H9 (cell line): ENCODE data around the gene HOATZ. TPM values are rescaled to one million over a fixed set of nuclear protein-coding genes. Genes with fewer than 3 reads are reported as not detected.

Source experiments
- DNase-seq: peaks from one replicate; pipeline ENCODE4 v3.0.0-alpha.2; 2017
- H2AFZ ChIP-seq: one replicate; pipeline ENCODE4 v1.6.1; 2013; ENCODE audit warnings: mild to moderate bottlenecking, low read length, control low read depth, moderate library complexity
- H2AK5ac ChIP-seq: 2 replicates; pipeline ENCODE4 v1.6.1; 2013; ENCODE audit warnings: low read length, control low read depth, mixed read lengths; ENCODE audit not compliant: insufficient read length
- H2BK120ac ChIP-seq: one replicate; pipeline ENCODE4 v1.6.1; 2013; ENCODE audit warnings: low read depth, mild to moderate bottlenecking, low read length, control low read depth, inconsistent platforms; ENCODE audit not compliant: poor library complexity, severe bottlenecking
- H2BK12ac ChIP-seq: 2 replicates; pipeline ENCODE4 v1.6.1; 2013; ENCODE audit warnings: low read length, control low read depth, mixed read lengths, low read depth; ENCODE audit not compliant: insufficient read length
- H2BK15ac ChIP-seq: 2 replicates; pipeline ENCODE4 v1.6.1; 2013; ENCODE audit warnings: low read depth, low read length, control low read depth
- H2BK20ac ChIP-seq: one replicate; pipeline ENCODE4 v1.6.1; 2013; ENCODE audit warnings: low read depth, mild to moderate bottlenecking, low read length, control low read depth, inconsistent platforms; ENCODE audit not compliant: poor library complexity, severe bottlenecking
- H2BK5ac ChIP-seq: 2 replicates; pipeline ENCODE4 v1.6.1; 2013; ENCODE audit warnings: low read length, control low read depth, mixed read lengths; ENCODE audit not compliant: insufficient read length
- H3K14ac ChIP-seq: 2 replicates; pipeline ENCODE4 v1.6.1; 2013; ENCODE audit warnings: low read length, control low read depth; ENCODE audit not compliant: insufficient read depth
- H3K18ac ChIP-seq: 2 replicates; pipeline ENCODE4 v1.6.1; 2013; ENCODE audit warnings: low read depth, mild to moderate bottlenecking, mixed read lengths, low read length, control low read depth; ENCODE audit not compliant: insufficient read length
- H3K23ac ChIP-seq: 2 replicates; pipeline ENCODE4 v1.6.1; 2013; ENCODE audit warnings: low read length, control low read depth, mixed read lengths, low read depth; ENCODE audit not compliant: insufficient read length
- H3K23me2 ChIP-seq: 2 replicates; pipeline ENCODE4 v1.6.1; 2013; ENCODE audit warnings: low read depth, mild to moderate bottlenecking, mixed read lengths, low read length, control low read depth; ENCODE audit not compliant: insufficient read length, poor library complexity, severe bottlenecking
- H3K27ac ChIP-seq: 2 replicates; pipeline ENCODE4 v1.5.1; 2013; ENCODE audit warnings: low read length, control low read depth, mixed read lengths, low read depth; ENCODE audit not compliant: insufficient read length
- H3K27me3 ChIP-seq: 2 replicates; pipeline ENCODE4 v1.6.1; 2013; ENCODE audit warnings: low read length, control low read depth, inconsistent platforms; ENCODE audit not compliant: insufficient read depth
- H3K4ac ChIP-seq: 2 replicates; pipeline ENCODE4 v1.6.1; 2013; ENCODE audit warnings: low read depth, mild to moderate bottlenecking, control low read depth, inconsistent platforms, low read length, moderate library complexity
- H3K4me1 ChIP-seq: 2 replicates; pipeline ENCODE4 v1.6.1; 2013; ENCODE audit warnings: low read length, control low read depth, inconsistent platforms; ENCODE audit not compliant: insufficient read depth
- H3K4me2 ChIP-seq: 2 replicates; pipeline ENCODE4 v1.6.1; 2013; ENCODE audit warnings: low read length, control low read depth, mixed read lengths; ENCODE audit not compliant: insufficient read length, insufficient read depth
- H3K56ac ChIP-seq: 2 replicates; pipeline ENCODE4 v1.6.1; 2013; ENCODE audit warnings: low read depth, mild to moderate bottlenecking, mixed read lengths, low read length, control low read depth; ENCODE audit not compliant: insufficient read length
- H3K79me1 ChIP-seq: 2 replicates; pipeline ENCODE4 v1.6.1; 2013; ENCODE audit warnings: low read depth, mild to moderate bottlenecking, moderate library complexity, low read length, control low read depth, inconsistent platforms; ENCODE audit not compliant: insufficient read depth, poor library complexity, severe bottlenecking
- H3K79me2 ChIP-seq: 2 replicates; pipeline ENCODE4 v1.6.1; 2013; ENCODE audit warnings: low read length, control low read depth, inconsistent platforms; ENCODE audit not compliant: insufficient read depth
- H3K9ac ChIP-seq: 2 replicates; pipeline ENCODE4 v1.6.1; 2013; ENCODE audit warnings: low read length, control low read depth, mixed read lengths; ENCODE audit not compliant: insufficient read length; ENCODE audit errors: extremely low read depth
- H3K9me3 ChIP-seq: one replicate; pipeline ENCODE4 v1.6.1; 2013; ENCODE audit warnings: low read depth, low read length, inconsistent platforms; ENCODE audit not compliant: control insufficient read depth
- H3T11ph ChIP-seq: one replicate; pipeline ENCODE4 v1.6.1; 2013; ENCODE audit warnings: mild to moderate bottlenecking, low read length, control low read depth, inconsistent platforms
- H4K20me1 ChIP-seq: one replicate; pipeline ENCODE4 v1.6.1; 2013; ENCODE audit not compliant: control insufficient read depth, insufficient read length, insufficient read depth
- H4K5ac ChIP-seq: 2 replicates; pipeline ENCODE4 v1.6.1; 2013; ENCODE audit warnings: low read depth, mild to moderate bottlenecking, mixed read lengths, low read length, control low read depth; ENCODE audit not compliant: insufficient read length
- H4K8ac ChIP-seq: replicated peaks from 2 replicates; pipeline ENCODE4 v1.6.1; 2013; ENCODE audit warnings: low read length, control low read depth, mixed read lengths, low read depth; ENCODE audit not compliant: insufficient read length
- H4K91ac ChIP-seq: 2 replicates; pipeline ENCODE4 v1.6.1; 2013; ENCODE audit warnings: low read depth, mild to moderate bottlenecking, moderate library complexity, mixed read lengths, low read length, control low read depth; ENCODE audit not compliant: insufficient read length
- H3K27ac Mint-ChIP-seq, 3 experiments: 2 replicates in 2 of 3; 3 replicates in 1 of 3; pipeline ENCODE4 v1.8.0; 2020 to 2021; ENCODE audit warnings: mixed read lengths in 3 of 3, mild to moderate bottlenecking in 1 of 3, moderate library complexity in 1 of 3
- H3K27me3 Mint-ChIP-seq: 2 replicates; pipeline ENCODE4 v1.8.0; 2021; ENCODE audit warnings: low read depth, mild to moderate bottlenecking, moderate library complexity, mixed read lengths
- H3K36me3 Mint-ChIP-seq, 3 experiments: 2 replicates in 2 of 3; 3 replicates in 1 of 3; pipeline ENCODE4 v1.8.0; 2020 to 2021; ENCODE audit warnings: low read depth in 3 of 3, mixed read lengths in 3 of 3; ENCODE audit not compliant: insufficient read depth in 1 of 3
- H3K4me1 Mint-ChIP-seq, 2 experiments: 2 replicates each; pipeline ENCODE4 v1.8.0; 2020; ENCODE audit warnings: mixed read lengths in 2 of 2
- H3K4me3 Mint-ChIP-seq, 2 experiments: 2 replicates in 1 of 2; 3 replicates in 1 of 2; pipeline ENCODE4 v1.8.0; 2020 to 2021; ENCODE audit warnings: mild to moderate bottlenecking in 2 of 2, mixed read lengths in 2 of 2, moderate library complexity in 1 of 2
- H3K9me3 Mint-ChIP-seq, 2 experiments: 2 replicates in 1 of 2; 3 replicates in 1 of 2; pipeline ENCODE4 v1.8.0; 2020; ENCODE audit warnings: mild to moderate bottlenecking in 2 of 2, mixed read lengths in 2 of 2, moderate library complexity in 1 of 2
- CTCF ChIP-seq: fragments of 200-600 bp; sonication (generic); conservative IDR thresholded peaks from 3 replicates; pipeline ENCODE4 v1.8.0; 2021; ENCODE audit warnings: antibody characterized with exemption, mild to moderate bottlenecking
- total RNA-seq: library from RNA; stranded (reverse); gene quantifications from 2 replicates; pipeline ENCODE4 v1.2.1, GENCODE V29; 2021

Gene HOATZ
- total RNA-seq, 1 experiment from 2014 or later: not detected

- H3K27ac Mint-ChIP-seq: no peak overlapping the region
- H4K8ac ChIP-seq: no peak overlapping the region
- no peaks in the 10 kb centered on the region for H3K4me1 ChIP-seq
- no peak overlapping the region for H3K27ac ChIP-seq
- H3K79me2 ChIP-seq: no peaks in the 10 kb centered on the region
- no peak overlapping the region for H2BK20ac ChIP-seq
- no peak overlapping the region for H2BK120ac ChIP-seq
- no peaks in the 10 kb centered on the region for H3K9me3 Mint-ChIP-seq
- no peak overlapping the region for H3K56ac ChIP-seq
- no peak overlapping the region for H3K4ac ChIP-seq
- H2BK15ac ChIP-seq: no peak overlapping the region
- H3K9me3 ChIP-seq: no peaks in the 10 kb centered on the region
- no peak overlapping the region for H4K91ac ChIP-seq
- peaks cover 4% of the 10 kb centered on the region; the same call in 1 of the 2 replicates for H3K27me3 Mint-ChIP-seq
- no peak overlapping the region for H4K5ac ChIP-seq
- no peak overlapping the region for H3K4me2 ChIP-seq
- H3K14ac ChIP-seq: no peak overlapping the region
- H3T11ph ChIP-seq: no peak overlapping the region
- H2BK12ac ChIP-seq: no peak overlapping the region
- TF ChIP-seq CTCF: no peak
- H3K27me3 ChIP-seq: no peaks in the 10 kb centered on the region
- no peaks in the 10 kb centered on the region for H4K20me1 ChIP-seq
- no peaks in the 10 kb centered on the region for H3K79me1 ChIP-seq
- H2AK5ac ChIP-seq: no peak overlapping the region
- H3K4me1 Mint-ChIP-seq: no peaks in the 10 kb centered on the region
- DNase-seq: no peak
- no peaks in the 10 kb centered on the region for H3K36me3 Mint-ChIP-seq
- H3K9ac ChIP-seq: no peak overlapping the region
- no peak overlapping the region for H3K4me3 Mint-ChIP-seq
- no peaks in the 10 kb centered on the region for H3K23me2 ChIP-seq
- H3K23ac ChIP-seq: no peak overlapping the region
- H2BK5ac ChIP-seq: no peak overlapping the region
- H3K18ac ChIP-seq: no peak overlapping the region
- H2AFZ ChIP-seq: no peak overlapping the region
These were observed 48.0 kb upstream of the HOATZ start for GRCh38 chr11:111466615-111467014.
